HEK293 (cell line): ENCODE results near the gene GNL2.

ENCODE experiments used
- CTCF ChIA-PET: fragments of 350-600 bp; formaldehyde crosslinking; extraction: SDS; loops from one replicate; lab custom pipeline; 2021; ENCODE audit warnings: antibody characterized with exemption; lab: Yijun Ruan, JAX
- POLR2A ChIA-PET: fragments of 300-600 bp; formaldehyde crosslinking; extraction: SDS; loops from one replicate; lab custom pipeline; 2020; ENCODE audit warnings: antibody characterized with exemption, inconsistent platforms; lab: Yijun Ruan, JAX
- H3K27ac ChIP-seq: fragments of 200-500 bp; sonication (Bioruptor generic); 2 replicates; pipeline ENCODE4 v1.5.1; 2014; ENCODE audit warnings: low read depth, low read length, control low read depth, inconsistent platforms; ENCODE audit errors: extremely low read depth
- H3K36me3 ChIP-seq, 2 experiments: fragments of 200-500 bp in 1 of 2; sonication (Bioruptor generic) in 1 of 2; 1 replicate in 1 of 2; 2 replicates in 1 of 2; pipeline ENCODE4 v1.5.1; 2014 to 2017; ENCODE audit warnings: inconsistent platforms in 2 of 2, low read length in 2 of 2; ENCODE audit not compliant: control insufficient read depth in 2 of 2, insufficient read depth in 1 of 2
- H3K4me1 ChIP-seq: fragments of 200-500 bp; sonication (Bioruptor generic); 2 replicates; pipeline ENCODE4 v1.5.1; 2014; ENCODE audit warnings: mild to moderate bottlenecking, low read length, inconsistent platforms; ENCODE audit not compliant: control insufficient read depth, insufficient read depth
- H3K4me3 ChIP-seq: 2 replicates; pipeline ENCODE4 v1.5.1; 2011; ENCODE audit warnings: low read depth, mild to moderate bottlenecking, control low read depth, low read length, moderate library complexity
- H3K9me3 ChIP-seq: fragments of 200-500 bp; sonication (Bioruptor generic); 2 replicates; pipeline ENCODE4 v1.5.1; 2014; ENCODE audit warnings: low read depth, low read length, inconsistent platforms; ENCODE audit not compliant: control insufficient read depth, insufficient read depth
- CTCF ChIP-seq: fragments of 450-650 bp; formaldehyde crosslinking; IDR thresholded peaks from 2 replicates; pipeline ENCODE4 v1.5.1; 2016; ENCODE audit warnings: missing biosample characterization, missing genetic modification characterization
- GLI4 ChIP-seq: fragments of 450-650 bp; formaldehyde crosslinking; IDR thresholded peaks from 2 replicates; pipeline ENCODE4 v1.5.1; 2016; ENCODE audit warnings: missing biosample characterization, missing genetic modification characterization
- GLIS1 ChIP-seq: fragments of 450-650 bp; formaldehyde crosslinking; IDR thresholded peaks from 2 replicates; pipeline ENCODE4 v1.5.1; 2016; ENCODE audit warnings: missing biosample characterization, missing genetic modification characterization
- GLIS2 ChIP-seq: fragments of 450-650 bp; formaldehyde crosslinking; IDR thresholded peaks from 2 replicates; pipeline ENCODE4 v1.5.1; 2016; ENCODE audit warnings: missing biosample characterization, missing genetic modification characterization
- KLF10 ChIP-seq: fragments of 450-650 bp; IDR thresholded peaks from 2 replicates; pipeline ENCODE4 v1.5.1; 2018; ENCODE audit warnings: missing biosample characterization, mild to moderate bottlenecking, missing genetic modification characterization
- TRIM28 ChIP-seq: IDR thresholded peaks from 2 replicates; pipeline ENCODE4 v1.6.1; 2011; ENCODE audit warnings: low read length, control low read depth, borderline replicate concordance
- ZBTB17 ChIP-seq: fragments of 450-650 bp; formaldehyde crosslinking; IDR thresholded peaks from 2 replicates; pipeline ENCODE4 v1.5.1; 2016; ENCODE audit warnings: missing biosample characterization, missing genetic modification characterization
- ZFP3 ChIP-seq: fragments of 450-650 bp; formaldehyde crosslinking; IDR thresholded peaks from 2 replicates; pipeline ENCODE4 v1.5.1; 2016; ENCODE audit warnings: low read depth, missing biosample characterization, missing genetic modification characterization
- ZNF138 ChIP-seq: fragments of 450-650 bp; formaldehyde crosslinking; IDR thresholded peaks from 2 replicates; pipeline ENCODE4 v1.5.1; 2016; ENCODE audit warnings: missing biosample characterization, missing genetic modification characterization, borderline replicate concordance
- ZNF140 ChIP-seq: fragments of 450-650 bp; formaldehyde crosslinking; IDR thresholded peaks from 2 replicates; pipeline ENCODE4 v1.5.1; 2016; ENCODE audit warnings: missing biosample characterization, missing genetic modification characterization
- ZNF174 ChIP-seq: fragments of 450-650 bp; formaldehyde crosslinking; IDR thresholded peaks from 2 replicates; pipeline ENCODE4 v1.5.0; 2017; ENCODE audit warnings: missing biosample characterization, mild to moderate bottlenecking, missing genetic modification characterization
- ZNF18 ChIP-seq: fragments of 450-650 bp; formaldehyde crosslinking; IDR thresholded peaks from 2 replicates; pipeline ENCODE4 v1.5.1; 2016; ENCODE audit warnings: missing biosample characterization, missing genetic modification characterization
- ZNF221 ChIP-seq: fragments of 450-650 bp; formaldehyde crosslinking; IDR thresholded peaks from 2 replicates; pipeline ENCODE4 v1.5.1; 2017; ENCODE audit warnings: missing biosample characterization, missing genetic modification characterization, borderline replicate concordance
- ZNF510 ChIP-seq: fragments of 450-650 bp; formaldehyde crosslinking; IDR thresholded peaks from 2 replicates; pipeline ENCODE4 v1.5.1; 2018; ENCODE audit warnings: mild to moderate bottlenecking, missing genetic modification characterization, missing biosample characterization; ENCODE audit not compliant: insufficient replicate concordance
- ZNF521 ChIP-seq: fragments of 450-650 bp; formaldehyde crosslinking; IDR thresholded peaks from 2 replicates; pipeline ENCODE4 v1.5.1; 2017; ENCODE audit warnings: missing biosample characterization, mild to moderate bottlenecking, missing genetic modification characterization
- ZNF530 ChIP-seq: fragments of 450-650 bp; formaldehyde crosslinking; IDR thresholded peaks from 2 replicates; pipeline ENCODE4 v1.5.1; 2016; ENCODE audit warnings: low read depth, missing biosample characterization, missing genetic modification characterization
- ZNF555 ChIP-seq: fragments of 450-650 bp; formaldehyde crosslinking; conservative IDR thresholded peaks from 2 replicates; pipeline ENCODE4 v1.5.1; 2017; ENCODE audit warnings: missing biosample characterization, mild to moderate bottlenecking, missing genetic modification characterization, inconsistent platforms
- ZNF580 ChIP-seq: fragments of 450-650 bp; formaldehyde crosslinking; IDR thresholded peaks from 2 replicates; pipeline ENCODE4 v1.5.1; 2016; ENCODE audit warnings: missing biosample characterization, missing genetic modification characterization
- ZNF596 ChIP-seq: fragments of 450-650 bp; IDR thresholded peaks from 2 replicates; pipeline ENCODE4 v1.5.0; 2018; ENCODE audit warnings: missing biosample characterization, mild to moderate bottlenecking, missing genetic modification characterization, moderate library complexity
- ZNF629 ChIP-seq: fragments of 450-650 bp; formaldehyde crosslinking; IDR thresholded peaks from 2 replicates; pipeline ENCODE4 v1.5.1; 2017; ENCODE audit warnings: missing biosample characterization, missing genetic modification characterization
- ZNF654 ChIP-seq: fragments of 450-650 bp; formaldehyde crosslinking; IDR thresholded peaks from 2 replicates; pipeline ENCODE4 v1.5.1; 2016; ENCODE audit warnings: low read depth, missing biosample characterization, missing genetic modification characterization
- ZNF747 ChIP-seq: fragments of 450-650 bp; formaldehyde crosslinking; IDR thresholded peaks from 2 replicates; pipeline ENCODE4 v1.5.1; 2016; ENCODE audit warnings: missing biosample characterization, missing genetic modification characterization

GNL2 gene

GRCh38 chr1:37561133-37562132 lies 34.3 kb downstream of the GNL2 start:
- no peak overlapping the region for H3K27ac ChIP-seq
- TF ChIP-seq CTCF (peak; percentile 59; the same call in 1 of the 2 replicates), ZNF580 (tag by site-specific recombination) (peak; percentile 56; the same call in 1 of the 2 replicates), ZNF140 (tag by site-specific recombination) (no peak), ZNF747 (no peak), TRIM28 (0 out of 2 replicates have a peak, but pooled peaks have one; percentile 30), ZBTB17 (tag by site-specific recombination) (peak; percentile 18; the same call in 1 of the 2 replicates), KLF10 (tag by site-specific recombination) (no peak), ZNF654 (peak; percentile 59), ZNF174 (tag by site-specific recombination) (no peak), GLI4 (tag by site-specific recombination) (no peak), ZNF18 (tag by site-specific recombination) (no peak), ZFP3 (tag by site-specific recombination) (no peak), ZNF221 (tag by site-specific recombination) (no peak)
- TF ChIP-seq, all 188 proteins: peak for 5
- no peaks in the 10 kb centered on the region for H3K4me1 ChIP-seq
- H3K4me3 ChIP-seq: no peak overlapping the region
- H3K9me3 ChIP-seq: no peaks in the 10 kb centered on the region
- ChIA-PET CTCF (interaction anchor here (0.6 kb wide), 2 partner anchors 18 to 120 kb away, joined by 3 read pairs; no protein-coding TSS in a partner anchor), POLR2A (no interaction called here)
- peaks cover 0 to 41% of the 10 kb centered on the region in 2 experiments; a peak in 1 of 3 replicates for H3K36me3 ChIP-seq

- H3K4me1 ChIP-seq: no peaks in the 10 kb centered on the region
- ChIA-PET CTCF (interaction anchor here (0.6 kb wide), 1 partner anchor 17 kb away, joined by 3 read pairs; no protein-coding TSS in a partner anchor), POLR2A (no interaction called here)
- no peak overlapping the region for H3K27ac ChIP-seq
- H3K36me3 ChIP-seq: peaks cover 0 to 32% of the 10 kb centered on the region in 2 experiments; a peak in 1 of 3 replicates
- H3K4me3 ChIP-seq: no peak overlapping the region
- no peak for TF ChIP-seq ZNF596 (tag by site-specific recombination)
- TF ChIP-seq ZNF629 (tag by site-specific recombination): no peak
- no peak for TF ChIP-seq ZNF555 (tag by site-specific recombination)
- TF ChIP-seq ZNF510: no peak
- TF ChIP-seq GLIS1: no peak
- TF ChIP-seq GLIS2 (tag by site-specific recombination): no peak
- no peak for TF ChIP-seq ZNF521 (tag by site-specific recombination)
- TF ChIP-seq ZNF138 (tag by site-specific recombination): no peak
- TF ChIP-seq ZNF530 (tag by site-specific recombination): no peak
- no peaks in the 10 kb centered on the region for H3K9me3 ChIP-seq
Measured at GRCh38 chr1:37560401-37561132, 35.2 kb downstream of the GNL2 start.
